Stimulated activated CD8-positive, alpha-beta memory T cell treated with anti-CD3 and anti-CD28 coated beads, Interleukin-4, amount 100 ng/mL, for 24 hours (primary cell): Measurements from ENCODE around the gene UCHL5.
"Not testable (repeated sequence)": the region's sequence is repeated elsewhere in the genome, so short reads cannot be mapped to it uniquely, and the experiment has no call there.

Experiments used
- DNase-seq: peaks from one replicate; pipeline ENCODE4 v3.0.0-alpha.2; 2020; ENCODE audit warnings: low read depth

The UCHL5 gene

GRCh38 chr1:193062698-193063463 lies 3.7 kb upstream of the UCHL5 start:
- no peak for DNase-seq

- DNase-seq: no peak
Measured at GRCh38 chr1:193060938-193061337, 1.8 kb upstream of the UCHL5 start.

- DNase-seq: no peak
Measured at GRCh38 chr1:193060406-193060805, 1.2 kb upstream of the UCHL5 start.

- DNase-seq: no peak
Measured at GRCh38 chr1:193060115-193060403, 899 bp upstream of the UCHL5 start.

- DNase-seq: peak; percentile 47
Measured at GRCh38 chr1:193058529-193059281, 455 bp downstream of the UCHL5 start.

- DNase-seq: no peak
Measured at GRCh38 chr1:193054169-193054675, 4.9 kb downstream of the UCHL5 start.

GRCh38 chr1:193048913-193049312 lies 10.2 kb downstream of the UCHL5 start:
- not testable (repeated sequence) for DNase-seq

- no peak for DNase-seq
Measured at GRCh38 chr1:193042766-193043691, 16.1 kb downstream of the UCHL5 start.

- DNase-seq: no peak
Measured at GRCh38 chr1:193040011-193040410, 19.1 kb downstream of the UCHL5 start.

GRCh38 chr1:193036337-193037047 lies 22.7 kb downstream of the UCHL5 start:
- no peak for DNase-seq

GRCh38 chr1:193033610-193034009 lies 25.6 kb downstream of the UCHL5 start:
- DNase-seq: no peak

GRCh38 chr1:193032643-193033427 lies 26.3 kb downstream of the UCHL5 start:
- DNase-seq: not testable (repeated sequence)

- DNase-seq: no peak
Measured at GRCh38 chr1:193031431-193031830, 27.7 kb downstream of the UCHL5 start.

- DNase-seq: no peak
Measured at GRCh38 chr1:193030280-193030679, 28.9 kb downstream of the UCHL5 start.

GRCh38 chr1:193025218-193025617 lies 33.9 kb downstream of the UCHL5 start:
- DNase-seq: no peak

- DNase-seq: no peak
Measured at GRCh38 chr1:193019442-193020026, 39.6 kb downstream of the UCHL5 start.

- DNase-seq: no peak
Measured at GRCh38 chr1:193016788-193017187, 42.4 kb downstream of the UCHL5 start.

GRCh38 chr1:193014400-193014799 lies 44.8 kb downstream of the UCHL5 start:
- DNase-seq: no peak

GRCh38 chr1:193013707-193014106 lies 45.5 kb downstream of the UCHL5 start:
- DNase-seq: no peak

GRCh38 chr1:193013005-193013404 lies 46.2 kb downstream of the UCHL5 start:
- no peak for DNase-seq

GRCh38 chr1:193011406-193011805 lies 47.8 kb downstream of the UCHL5 start:
- no peak for DNase-seq
